Lower lobe of right lung (tissue), 2 donors: ENCODE data around the gene IRF8. TPM values are rescaled to one million over a fixed set of nuclear protein-coding genes. Genes with fewer than 3 reads are reported as not detected.

Source experiments
- ATAC-seq, 2 donors: fragments of 200-7000 bp; cut with Tn5 transposase; one replicate each; pipeline ENCODE4 v1.9.1; 2020 to 2022; ENCODE audit warnings: mild to moderate bottlenecking in 2 of 2, moderate library complexity in 2 of 2
- DNase-seq: peaks from one replicate; pipeline ENCODE4 v3.0.0-alpha.2; 2020
- H3K27ac ChIP-seq: fragments of 200-600 bp; one replicate; pipeline ENCODE4 v1.8.0; 2022
- H3K27me3 ChIP-seq: fragments of 200-600 bp; one replicate; pipeline ENCODE4 v1.8.0; 2022; ENCODE audit warnings: low read depth
- H3K36me3 ChIP-seq: fragments of 200-600 bp; one replicate; pipeline ENCODE4 v1.8.0; 2022; ENCODE audit warnings: mild to moderate bottlenecking
- H3K4me1 ChIP-seq: fragments of 200-600 bp; one replicate; pipeline ENCODE4 v1.8.0; 2022
- H3K4me3 ChIP-seq: fragments of 200-600 bp; one replicate; pipeline ENCODE4 v1.8.0; 2022; ENCODE audit warnings: mild to moderate bottlenecking
- H3K9me3 ChIP-seq: fragments of 200-600 bp; one replicate; pipeline ENCODE4 v1.8.0; 2022
- intact Hi-C: fragments of 100-400 bp; cut with DNase I; formaldehyde crosslinking; loops from one replicate; pipeline ENCODE4 v1.11.0; 2022
- total RNA-seq: library from RNA; stranded (reverse); fragmentation: NEBNext Ultra II Directional; extraction: Animal tissue kit (Norgen Biotek cat#: 25700); gene quantifications from one replicate; pipeline ENCODE4 v1.2.1, GENCODE V29; 2021
- TF ChIP-seq, protein P1 (sequence below): fragments of 200-600 bp; IDR thresholded peaks from one replicate; pipeline ENCODE4 v1.8.0; 2022; ENCODE audit warnings: antibody characterized with exemption, mild to moderate bottlenecking
- donor health status: DM: no; HTN: yes; CAD: no; lungs with severe emphysema.

Gene IRF8
- total RNA-seq, 1 donor from 2014 or later = 67.9 TPM

DNA sequence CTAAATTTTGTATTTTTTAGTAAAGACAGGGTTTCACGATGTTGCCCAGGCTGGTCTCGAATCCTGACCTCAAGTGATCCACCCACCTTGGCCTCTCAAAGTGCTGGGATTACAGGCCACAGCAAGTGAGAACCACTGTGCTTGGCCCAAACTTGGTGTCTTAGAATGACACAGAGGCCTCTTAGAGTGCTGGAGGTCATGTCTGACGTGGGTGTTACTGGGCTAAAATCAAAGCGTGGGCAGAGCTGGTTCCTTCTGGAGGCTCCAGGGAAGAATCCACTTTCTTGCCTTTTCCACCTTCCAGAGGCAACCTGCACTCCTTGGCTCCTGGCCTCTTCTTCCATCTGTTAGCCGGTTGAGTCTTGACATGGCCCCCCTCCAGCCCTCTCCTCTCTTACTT lies 53.8 kb downstream of the IRF8 start:
- ATAC-seq (no peak), DNase-seq (no peak)
- intact Hi-C loops = no loop called here
- no peak overlapping the region for H3K4me3 ChIP-seq
- H3K27ac ChIP-seq = no peak overlapping the region
- TF ChIP-seq, protein P1, sequence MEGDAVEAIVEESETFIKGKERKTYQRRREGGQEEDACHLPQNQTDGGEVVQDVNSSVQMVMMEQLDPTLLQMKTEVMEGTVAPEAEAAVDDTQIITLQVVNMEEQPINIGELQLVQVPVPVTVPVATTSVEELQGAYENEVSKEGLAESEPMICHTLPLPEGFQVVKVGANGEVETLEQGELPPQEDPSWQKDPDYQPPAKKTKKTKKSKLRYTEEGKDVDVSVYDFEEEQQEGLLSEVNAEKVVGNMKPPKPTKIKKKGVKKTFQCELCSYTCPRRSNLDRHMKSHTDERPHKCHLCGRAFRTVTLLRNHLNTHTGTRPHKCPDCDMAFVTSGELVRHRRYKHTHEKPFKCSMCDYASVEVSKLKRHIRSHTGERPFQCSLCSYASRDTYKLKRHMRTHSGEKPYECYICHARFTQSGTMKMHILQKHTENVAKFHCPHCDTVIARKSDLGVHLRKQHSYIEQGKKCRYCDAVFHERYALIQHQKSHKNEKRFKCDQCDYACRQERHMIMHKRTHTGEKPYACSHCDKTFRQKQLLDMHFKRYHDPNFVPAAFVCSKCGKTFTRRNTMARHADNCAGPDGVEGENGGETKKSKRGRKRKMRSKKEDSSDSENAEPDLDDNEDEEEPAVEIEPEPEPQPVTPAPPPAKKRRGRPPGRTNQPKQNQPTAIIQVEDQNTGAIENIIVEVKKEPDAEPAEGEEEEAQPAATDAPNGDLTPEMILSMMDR = no peak
- H3K4me1 ChIP-seq = no peaks in the 10 kb centered on the region
- H3K27me3 ChIP-seq = peaks cover 4% of the 10 kb centered on the region
- H3K36me3 ChIP-seq = no peaks in the 10 kb centered on the region
- no peaks in the 10 kb centered on the region for H3K9me3 ChIP-seq

DNA sequence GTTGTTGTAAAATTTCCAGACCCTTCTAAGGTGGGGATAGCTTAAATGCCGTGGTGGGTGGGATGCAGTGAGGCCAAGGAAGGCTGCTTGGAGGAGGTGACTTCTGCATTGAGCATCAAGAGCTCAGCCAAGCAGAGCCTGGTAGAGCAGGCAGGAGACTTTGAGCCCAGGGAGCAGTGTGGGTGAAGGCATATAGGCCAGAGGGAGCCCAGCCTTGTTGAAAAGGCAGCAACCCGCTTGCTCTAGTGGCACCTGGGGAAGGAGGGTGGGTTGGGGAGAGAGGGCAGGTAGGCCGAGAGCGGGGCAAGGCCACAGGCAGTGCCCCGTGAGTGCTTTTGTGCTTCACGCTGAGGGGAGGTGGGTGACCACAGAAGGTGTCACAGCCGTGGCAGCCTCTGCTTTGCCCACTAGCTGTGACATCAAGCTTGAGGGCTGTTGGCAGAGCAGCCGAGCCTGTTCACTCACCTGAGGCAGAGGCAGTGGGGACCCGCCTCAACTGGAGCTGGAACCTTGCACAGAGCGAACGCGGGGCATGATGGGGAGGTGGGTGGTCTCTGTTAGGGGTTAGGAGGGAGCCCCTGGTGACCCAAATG lies 56.1 kb downstream of the IRF8 start:
- no peak for ATAC-seq
- no peak for DNase-seq
- Histone ChIP-seq H3K9me3 (no peaks in the 10 kb centered on the region), H3K4me3 (no peak overlapping the region), H3K4me1 (no peaks in the 10 kb centered on the region), H3K36me3 (no peaks in the 10 kb centered on the region), H3K27me3 (no peaks in the 10 kb centered on the region), H3K27ac (no peak overlapping the region)
- intact Hi-C loops = no loop called here
- TF ChIP-seq, protein P1 = no peak

DNA sequence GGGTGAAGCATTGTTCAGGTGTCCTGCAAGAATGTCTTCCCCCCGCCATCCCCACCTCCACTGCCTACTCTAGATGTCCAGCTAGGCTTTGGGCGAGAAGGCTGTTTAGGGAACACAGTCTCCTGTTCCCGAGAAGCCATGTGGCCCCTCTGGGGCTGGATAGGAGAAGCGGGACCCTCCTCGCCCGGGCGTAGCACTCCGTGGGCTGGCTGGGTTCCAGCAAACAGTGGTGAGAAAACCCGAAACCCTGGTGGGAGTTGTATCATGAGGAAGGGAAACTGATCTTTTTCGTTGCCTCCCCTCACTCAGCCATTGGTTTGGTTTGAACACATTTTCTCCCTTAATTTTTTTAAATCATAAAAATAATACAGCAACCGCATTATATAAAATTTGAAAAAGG lies 56.6 kb downstream of the IRF8 start:
- no peak overlapping the region for H3K4me3 ChIP-seq
- ATAC-seq (no peak), DNase-seq (no peak)
- no peaks in the 10 kb centered on the region for H3K9me3 ChIP-seq
- H3K27ac ChIP-seq = no peak overlapping the region
- no peaks in the 10 kb centered on the region for H3K36me3 ChIP-seq
- no peaks in the 10 kb centered on the region for H3K27me3 ChIP-seq
- TF ChIP-seq, protein P1 = no peak
- no peaks in the 10 kb centered on the region for H3K4me1 ChIP-seq
- intact Hi-C loops = no loop called here

DNA sequence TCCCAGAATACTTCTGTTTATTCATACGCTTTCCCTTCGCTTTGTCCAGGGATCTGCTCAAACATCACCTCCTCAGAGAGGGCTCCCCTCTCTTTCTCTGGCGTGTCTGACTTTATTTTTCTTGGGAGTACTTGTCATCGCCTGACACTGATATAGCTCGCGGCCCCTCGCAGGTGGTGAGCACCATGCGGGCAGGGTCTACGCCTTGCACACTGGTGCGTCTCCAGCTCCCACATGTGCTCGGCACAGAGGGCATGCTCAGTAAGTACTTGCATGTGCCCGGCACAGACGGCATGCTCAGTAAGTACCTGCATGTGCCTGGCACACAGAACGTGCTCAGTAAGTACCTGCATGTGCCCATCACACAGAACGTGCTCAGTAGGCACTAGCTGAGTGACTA lies 57.5 kb downstream of the IRF8 start:
- Histone ChIP-seq H3K27me3 (no peaks in the 10 kb centered on the region), H3K36me3 (no peaks in the 10 kb centered on the region), H3K4me3 (no peak overlapping the region), H3K9me3 (no peaks in the 10 kb centered on the region), H3K27ac (no peak overlapping the region), H3K4me1 (no peaks in the 10 kb centered on the region)
- TF ChIP-seq, protein P1 = no peak
- no peak for DNase-seq
- no peak for ATAC-seq
- intact Hi-C loops = no loop called here

DNA sequence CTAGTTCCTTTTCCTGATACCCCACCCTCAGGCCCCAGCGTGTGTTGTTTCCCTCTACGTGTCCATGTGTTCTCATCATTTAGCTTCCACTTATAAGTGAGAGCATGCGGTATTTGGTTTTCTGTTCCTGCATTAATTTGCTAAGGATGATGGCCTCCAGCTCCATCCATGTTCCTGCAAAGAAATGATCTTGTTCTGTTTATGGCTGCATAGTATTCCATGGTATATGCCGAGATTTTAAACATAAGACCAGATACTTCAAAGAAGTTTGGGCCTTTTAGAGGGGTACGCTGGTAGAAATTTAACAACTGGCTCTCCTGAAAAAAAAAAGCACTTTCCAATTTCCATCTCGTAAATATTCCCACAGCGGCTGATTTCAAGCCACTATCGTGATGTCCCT lies 59.8 kb downstream of the IRF8 start:
- Histone ChIP-seq H3K4me3 (no peak overlapping the region), H3K36me3 (no peaks in the 10 kb centered on the region), H3K27ac (no peak overlapping the region), H3K4me1 (peaks cover 5% of the 10 kb centered on the region), H3K27me3 (no peaks in the 10 kb centered on the region), H3K9me3 (no peaks in the 10 kb centered on the region)
- ATAC-seq (no peak), DNase-seq (no peak)
- TF ChIP-seq, protein P1 = no peak
- intact Hi-C loops = no loop called here

DNA sequence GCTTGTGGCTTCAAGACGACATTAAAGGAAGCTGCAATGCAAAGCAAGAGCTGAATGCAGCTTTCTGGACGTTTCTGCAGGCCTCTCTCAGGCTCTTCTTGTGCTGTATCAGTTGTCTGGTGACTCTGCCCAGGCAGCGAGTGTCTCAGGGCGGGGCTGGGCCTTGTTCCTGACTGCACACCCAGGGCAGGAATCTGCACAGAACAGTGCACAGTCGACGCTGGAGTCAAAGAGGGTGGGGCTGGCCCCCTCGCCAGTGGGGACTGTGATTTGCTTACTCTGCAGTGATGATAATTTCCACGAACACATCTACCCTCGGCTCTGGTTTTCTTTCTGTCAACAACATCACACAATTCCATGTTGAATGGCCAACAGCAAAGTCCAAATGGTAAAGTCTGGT lies 60.7 kb downstream of the IRF8 start:
- ATAC-seq (no peak), DNase-seq (no peak)
- TF ChIP-seq, protein P1 = no peak
- Histone ChIP-seq H3K27me3 (no peaks in the 10 kb centered on the region), H3K4me3 (no peak overlapping the region), H3K4me1 (peaks cover 12% of the 10 kb centered on the region), H3K27ac (no peak overlapping the region), H3K36me3 (no peaks in the 10 kb centered on the region), H3K9me3 (no peaks in the 10 kb centered on the region)
- intact Hi-C loops = no loop called here
